ENCODE results near the gene NUP98.

Gene NUP98

GRCh38 chr11:3638513-3638912 lies 158.8 kb downstream of the NUP98 start:
- H3K9me3 ChIP-seq (ENCODE audit: control insufficient read depth, insufficient read depth, low read length) = no peaks in the 10 kb centered on the region
- H3K36me3 ChIP-seq (ENCODE audit: control insufficient read depth, insufficient read depth, low read length) = no peaks in the 10 kb centered on the region
- peaks cover 9% of the 10 kb centered on the region for H3K27me3 ChIP-seq (ENCODE audit: control insufficient read depth, insufficient read depth, low read length)
- peaks cover 13% of the 10 kb centered on the region; the same call in 1 of the 2 replicates for H3K4me1 ChIP-seq (ENCODE audit: control insufficient read depth, insufficient read depth, low read length)
- H3K4me3 ChIP-seq (ENCODE audit: low read depth, low read length) = no peak overlapping the region
- H3K27ac ChIP-seq (ENCODE audit: low read depth, low read length) = no peak overlapping the region
- H3K9ac ChIP-seq (ENCODE audit: low read depth, low read length) = no peak overlapping the region

- H3K27ac ChIP-seq (ENCODE audit: low read depth, low read length) = no peak overlapping the region
- no peak overlapping the region for H3K9ac ChIP-seq (ENCODE audit: low read depth, low read length)
- no peaks in the 10 kb centered on the region for H3K9me3 ChIP-seq (ENCODE audit: control insufficient read depth, insufficient read depth, low read length)
- H3K36me3 ChIP-seq (ENCODE audit: control insufficient read depth, insufficient read depth, low read length) = no peaks in the 10 kb centered on the region
- peaks cover 9% of the 10 kb centered on the region for H3K27me3 ChIP-seq (ENCODE audit: control insufficient read depth, insufficient read depth, low read length)
- H3K4me1 ChIP-seq (ENCODE audit: control insufficient read depth, insufficient read depth, low read length) = peaks cover 6% of the 10 kb centered on the region; the same call in 1 of the 2 replicates
- no peak overlapping the region for H3K4me3 ChIP-seq (ENCODE audit: low read depth, low read length)
Measured at GRCh38 chr11:3637201-3637600, 160.2 kb downstream of the NUP98 start.

- H3K4me1 ChIP-seq (ENCODE audit: control insufficient read depth, insufficient read depth, low read length) = no peaks in the 10 kb centered on the region
Measured at GRCh38 chr11:3635641-3636375, 161.5 kb downstream of the NUP98 start.

GRCh38 chr11:3632070-3632660 lies 165.2 kb downstream of the NUP98 start:
- H3K36me3 ChIP-seq (ENCODE audit: control insufficient read depth, insufficient read depth, low read length) = no peaks in the 10 kb centered on the region
- no peak overlapping the region for H3K9ac ChIP-seq (ENCODE audit: low read depth, low read length)
- H3K27me3 ChIP-seq (ENCODE audit: control insufficient read depth, insufficient read depth, low read length) = no peaks in the 10 kb centered on the region
- H3K4me3 ChIP-seq (ENCODE audit: low read depth, low read length) = no peak overlapping the region
- H3K4me1 ChIP-seq (ENCODE audit: control insufficient read depth, insufficient read depth, low read length) = no peaks in the 10 kb centered on the region
- no peaks in the 10 kb centered on the region for H3K9me3 ChIP-seq (ENCODE audit: control insufficient read depth, insufficient read depth, low read length)
- no peak overlapping the region for H3K27ac ChIP-seq (ENCODE audit: low read depth, low read length)

More at GRCh38 chr11:3635641-3636375, 161.5 kb downstream of the NUP98 start:
- Histone ChIP-seq H3K9me3 (ENCODE audit: control insufficient read depth, insufficient read depth, low read length) (no peaks in the 10 kb centered on the region), H3K36me3 (ENCODE audit: control insufficient read depth, insufficient read depth, low read length) (no peaks in the 10 kb centered on the region), H3K27ac (ENCODE audit: low read depth, low read length) (no peak overlapping the region), H3K27me3 (ENCODE audit: control insufficient read depth, insufficient read depth, low read length) (no peaks in the 10 kb centered on the region), H3K9ac (ENCODE audit: low read depth, low read length) (no peak overlapping the region), H3K4me3 (ENCODE audit: low read depth, low read length) (no peak overlapping the region)

- H3K36me3 ChIP-seq (ENCODE audit: control insufficient read depth, insufficient read depth, low read length) = no peaks in the 10 kb centered on the region
- H3K27me3 ChIP-seq (ENCODE audit: control insufficient read depth, insufficient read depth, low read length) = no peaks in the 10 kb centered on the region
- H3K4me3 ChIP-seq (ENCODE audit: low read depth, low read length) = no peak overlapping the region
- no peak overlapping the region for H3K9ac ChIP-seq (ENCODE audit: low read depth, low read length)
- H3K27ac ChIP-seq (ENCODE audit: low read depth, low read length) = no peak overlapping the region
- no peaks in the 10 kb centered on the region for H3K9me3 ChIP-seq (ENCODE audit: control insufficient read depth, insufficient read depth, low read length)
- H3K4me1 ChIP-seq (ENCODE audit: control insufficient read depth, insufficient read depth, low read length) = no peaks in the 10 kb centered on the region
Measured at GRCh38 chr11:3631331-3631730, 166.0 kb downstream of the NUP98 start.

- Histone ChIP-seq H3K36me3 (ENCODE audit: control insufficient read depth, insufficient read depth, low read length) (no peaks in the 10 kb centered on the region), H3K4me3 (ENCODE audit: low read depth, low read length) (no peak overlapping the region), H3K27me3 (ENCODE audit: control insufficient read depth, insufficient read depth, low read length) (no peaks in the 10 kb centered on the region), H3K27ac (ENCODE audit: low read depth, low read length) (no peak overlapping the region), H3K9ac (ENCODE audit: low read depth, low read length) (no peak overlapping the region), H3K4me1 (ENCODE audit: control insufficient read depth, insufficient read depth, low read length) (no peaks in the 10 kb centered on the region), H3K9me3 (ENCODE audit: control insufficient read depth, insufficient read depth, low read length) (no peaks in the 10 kb centered on the region)
Measured at GRCh38 chr11:3627291-3627690, 170.1 kb downstream of the NUP98 start.

GRCh38 chr11:3626250-3626960 lies 170.9 kb downstream of the NUP98 start:
- no peak overlapping the region for H3K27ac ChIP-seq (ENCODE audit: low read depth, low read length)
- H3K9me3 ChIP-seq (ENCODE audit: control insufficient read depth, insufficient read depth, low read length) = no peaks in the 10 kb centered on the region
- no peak overlapping the region for H3K9ac ChIP-seq (ENCODE audit: low read depth, low read length)
- no peaks in the 10 kb centered on the region for H3K27me3 ChIP-seq (ENCODE audit: control insufficient read depth, insufficient read depth, low read length)
- no peaks in the 10 kb centered on the region for H3K36me3 ChIP-seq (ENCODE audit: control insufficient read depth, insufficient read depth, low read length)
- H3K4me3 ChIP-seq (ENCODE audit: low read depth, low read length) = no peak overlapping the region
- H3K4me1 ChIP-seq (ENCODE audit: control insufficient read depth, insufficient read depth, low read length) = no peaks in the 10 kb centered on the region

Data from HUES48 (cell line).